Measurements from ENCODE around the gene CLASP2.

DNA sequence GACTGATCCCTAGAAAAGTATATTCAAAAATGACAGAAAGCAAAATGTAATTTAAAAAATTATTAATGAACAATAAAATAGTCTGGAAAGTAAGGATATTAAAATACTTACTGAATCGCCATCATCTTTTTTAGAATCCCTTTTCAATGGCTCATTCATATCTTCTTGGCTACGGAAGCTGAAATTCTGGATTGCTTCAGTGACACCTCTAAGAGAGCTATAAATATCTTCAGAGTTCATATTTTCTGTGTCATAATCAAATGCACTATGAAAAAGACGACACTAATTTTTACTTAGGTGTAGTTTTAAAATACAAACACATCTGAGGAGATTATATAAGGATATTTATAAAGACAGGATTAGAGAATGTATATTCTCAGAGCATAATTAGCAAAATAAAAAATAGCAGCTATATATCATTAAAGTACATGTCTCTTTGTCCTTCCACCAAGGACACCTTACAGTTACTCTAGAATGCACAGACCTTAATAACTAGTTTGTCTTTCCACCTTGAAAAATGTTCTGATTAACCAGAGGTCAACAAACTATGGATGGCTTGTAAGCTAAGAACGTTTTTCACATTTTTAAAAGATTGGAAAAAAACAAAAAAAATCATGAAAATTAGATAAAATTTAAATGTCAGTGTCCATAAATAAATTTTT is 179.2 kb downstream of the CLASP2 start:
- TF ChIP-seq, protein P1, sequence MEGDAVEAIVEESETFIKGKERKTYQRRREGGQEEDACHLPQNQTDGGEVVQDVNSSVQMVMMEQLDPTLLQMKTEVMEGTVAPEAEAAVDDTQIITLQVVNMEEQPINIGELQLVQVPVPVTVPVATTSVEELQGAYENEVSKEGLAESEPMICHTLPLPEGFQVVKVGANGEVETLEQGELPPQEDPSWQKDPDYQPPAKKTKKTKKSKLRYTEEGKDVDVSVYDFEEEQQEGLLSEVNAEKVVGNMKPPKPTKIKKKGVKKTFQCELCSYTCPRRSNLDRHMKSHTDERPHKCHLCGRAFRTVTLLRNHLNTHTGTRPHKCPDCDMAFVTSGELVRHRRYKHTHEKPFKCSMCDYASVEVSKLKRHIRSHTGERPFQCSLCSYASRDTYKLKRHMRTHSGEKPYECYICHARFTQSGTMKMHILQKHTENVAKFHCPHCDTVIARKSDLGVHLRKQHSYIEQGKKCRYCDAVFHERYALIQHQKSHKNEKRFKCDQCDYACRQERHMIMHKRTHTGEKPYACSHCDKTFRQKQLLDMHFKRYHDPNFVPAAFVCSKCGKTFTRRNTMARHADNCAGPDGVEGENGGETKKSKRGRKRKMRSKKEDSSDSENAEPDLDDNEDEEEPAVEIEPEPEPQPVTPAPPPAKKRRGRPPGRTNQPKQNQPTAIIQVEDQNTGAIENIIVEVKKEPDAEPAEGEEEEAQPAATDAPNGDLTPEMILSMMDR (conservative IDR thresholded peaks at IDR 0.05; ENCODE audit: low read length): no peak
- TF ChIP-seq EZH2phosphoT487 (IDR thresholded peaks at IDR 0.05; ENCODE audit: borderline replicate concordance): no peak

Measured in Loucy (cell line).